Loucy (cell line): ENCODE data around the gene ERMN.

Source experiments
- EZH2phosphoT487 ChIP-seq: fragments of 200-600 bp; IDR thresholded peaks from 2 replicates; pipeline ENCODE4 v1.6.1; 2018; ENCODE audit warnings: antibody characterized with exemption, mild to moderate bottlenecking, moderate library complexity, borderline replicate concordance
- TF ChIP-seq, protein P1 (sequence below): fragments of 200-600 bp; sonication (generic); conservative IDR thresholded peaks from 2 replicates; pipeline ENCODE4 v1.5.1; 2014; ENCODE audit warnings: mild to moderate bottlenecking, antibody characterized with exemption, low read length

DNA sequence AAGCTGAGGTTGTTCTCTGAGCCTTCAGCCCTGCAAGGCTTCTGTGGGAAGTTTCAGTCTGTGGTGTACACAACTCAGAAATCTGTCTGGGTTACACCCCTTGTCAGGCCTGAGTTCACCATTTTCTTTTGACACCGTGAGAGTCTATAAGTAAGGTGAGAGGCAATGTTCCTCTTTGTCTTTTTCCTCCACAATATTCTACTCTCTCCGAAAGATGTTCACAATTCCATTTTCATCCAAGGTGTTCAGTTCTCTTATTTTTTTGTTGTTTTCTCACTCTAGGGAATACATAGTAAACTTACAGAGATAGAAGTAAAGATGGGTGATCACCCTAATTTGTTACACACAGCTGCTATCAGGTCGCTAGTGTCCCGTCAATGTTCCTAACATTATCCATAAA is 3.2 kb downstream of the ERMN start:
- TF ChIP-seq, protein P1, sequence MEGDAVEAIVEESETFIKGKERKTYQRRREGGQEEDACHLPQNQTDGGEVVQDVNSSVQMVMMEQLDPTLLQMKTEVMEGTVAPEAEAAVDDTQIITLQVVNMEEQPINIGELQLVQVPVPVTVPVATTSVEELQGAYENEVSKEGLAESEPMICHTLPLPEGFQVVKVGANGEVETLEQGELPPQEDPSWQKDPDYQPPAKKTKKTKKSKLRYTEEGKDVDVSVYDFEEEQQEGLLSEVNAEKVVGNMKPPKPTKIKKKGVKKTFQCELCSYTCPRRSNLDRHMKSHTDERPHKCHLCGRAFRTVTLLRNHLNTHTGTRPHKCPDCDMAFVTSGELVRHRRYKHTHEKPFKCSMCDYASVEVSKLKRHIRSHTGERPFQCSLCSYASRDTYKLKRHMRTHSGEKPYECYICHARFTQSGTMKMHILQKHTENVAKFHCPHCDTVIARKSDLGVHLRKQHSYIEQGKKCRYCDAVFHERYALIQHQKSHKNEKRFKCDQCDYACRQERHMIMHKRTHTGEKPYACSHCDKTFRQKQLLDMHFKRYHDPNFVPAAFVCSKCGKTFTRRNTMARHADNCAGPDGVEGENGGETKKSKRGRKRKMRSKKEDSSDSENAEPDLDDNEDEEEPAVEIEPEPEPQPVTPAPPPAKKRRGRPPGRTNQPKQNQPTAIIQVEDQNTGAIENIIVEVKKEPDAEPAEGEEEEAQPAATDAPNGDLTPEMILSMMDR, result no peak
- no peak for TF ChIP-seq EZH2phosphoT487
